Nephron (organoid): ENCODE results near the gene CACNA1H.
A peak's percentile ranks its signal among the peaks of the same experiment; 100 is the strongest.
"Not testable (repeated sequence)": the region's sequence is repeated elsewhere in the genome, so short reads cannot be mapped to it uniquely, and the experiment has no call there.

ENCODE experiments used
- H3K27ac Mint-ChIP-seq, 3 experiments: 2 replicates each; pipeline ENCODE4 v1.8.0; 2020; ENCODE audit warnings: mixed read lengths in 3 of 3, mild to moderate bottlenecking in 2 of 3, moderate library complexity in 1 of 3
- H3K27me3 Mint-ChIP-seq: 2 replicates; pipeline ENCODE4 v1.8.0; 2021; ENCODE audit warnings: low read depth, mild to moderate bottlenecking, moderate library complexity, mixed read lengths
- H3K36me3 Mint-ChIP-seq: 2 replicates; pipeline ENCODE4 v1.8.0; 2020; ENCODE audit warnings: low read depth, mixed read lengths
- H3K4me1 Mint-ChIP-seq: 2 replicates; pipeline ENCODE4 v1.8.0; 2020; ENCODE audit warnings: mixed read lengths
- H3K4me3 Mint-ChIP-seq, 3 experiments: 2 replicates each; pipeline ENCODE4 v1.8.0; 2020; ENCODE audit warnings: mild to moderate bottlenecking in 3 of 3, mixed read lengths in 3 of 3, moderate library complexity in 2 of 3
- H3K9me3 Mint-ChIP-seq: 2 replicates; pipeline ENCODE4 v1.8.0; 2020; ENCODE audit warnings: mixed read lengths
- TF ChIP-seq, protein P1 (sequence below), 3 experiments: fragments of 200-600 bp; sonication (generic); IDR thresholded peaks; one replicate each; pipeline ENCODE4 v1.5.0; 2021; ENCODE audit warnings: antibody characterized with exemption in 3 of 3; ENCODE audit not compliant: unreplicated experiment in 3 of 3

CACNA1H gene

GRCh38 chr16:1262846-1263221, 109.9 kb downstream of the CACNA1H start:
- Mint-ChIP-seq H3K36me3 (no peaks in the 10 kb centered on the region), H3K27me3 (peaks cover 41% of the 10 kb centered on the region), H3K4me1 (peaks cover 7% of the 10 kb centered on the region), H3K27ac (no peak overlapping the region), H3K4me3 (no peak overlapping the region), H3K9me3 (peaks cover 3% of the 10 kb centered on the region)
- TF ChIP-seq, protein P1, sequence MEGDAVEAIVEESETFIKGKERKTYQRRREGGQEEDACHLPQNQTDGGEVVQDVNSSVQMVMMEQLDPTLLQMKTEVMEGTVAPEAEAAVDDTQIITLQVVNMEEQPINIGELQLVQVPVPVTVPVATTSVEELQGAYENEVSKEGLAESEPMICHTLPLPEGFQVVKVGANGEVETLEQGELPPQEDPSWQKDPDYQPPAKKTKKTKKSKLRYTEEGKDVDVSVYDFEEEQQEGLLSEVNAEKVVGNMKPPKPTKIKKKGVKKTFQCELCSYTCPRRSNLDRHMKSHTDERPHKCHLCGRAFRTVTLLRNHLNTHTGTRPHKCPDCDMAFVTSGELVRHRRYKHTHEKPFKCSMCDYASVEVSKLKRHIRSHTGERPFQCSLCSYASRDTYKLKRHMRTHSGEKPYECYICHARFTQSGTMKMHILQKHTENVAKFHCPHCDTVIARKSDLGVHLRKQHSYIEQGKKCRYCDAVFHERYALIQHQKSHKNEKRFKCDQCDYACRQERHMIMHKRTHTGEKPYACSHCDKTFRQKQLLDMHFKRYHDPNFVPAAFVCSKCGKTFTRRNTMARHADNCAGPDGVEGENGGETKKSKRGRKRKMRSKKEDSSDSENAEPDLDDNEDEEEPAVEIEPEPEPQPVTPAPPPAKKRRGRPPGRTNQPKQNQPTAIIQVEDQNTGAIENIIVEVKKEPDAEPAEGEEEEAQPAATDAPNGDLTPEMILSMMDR (IDR thresholded peaks at IDR 0.05; ENCODE audit: unreplicated experiment in 3 of 3) = no peak

DNA sequence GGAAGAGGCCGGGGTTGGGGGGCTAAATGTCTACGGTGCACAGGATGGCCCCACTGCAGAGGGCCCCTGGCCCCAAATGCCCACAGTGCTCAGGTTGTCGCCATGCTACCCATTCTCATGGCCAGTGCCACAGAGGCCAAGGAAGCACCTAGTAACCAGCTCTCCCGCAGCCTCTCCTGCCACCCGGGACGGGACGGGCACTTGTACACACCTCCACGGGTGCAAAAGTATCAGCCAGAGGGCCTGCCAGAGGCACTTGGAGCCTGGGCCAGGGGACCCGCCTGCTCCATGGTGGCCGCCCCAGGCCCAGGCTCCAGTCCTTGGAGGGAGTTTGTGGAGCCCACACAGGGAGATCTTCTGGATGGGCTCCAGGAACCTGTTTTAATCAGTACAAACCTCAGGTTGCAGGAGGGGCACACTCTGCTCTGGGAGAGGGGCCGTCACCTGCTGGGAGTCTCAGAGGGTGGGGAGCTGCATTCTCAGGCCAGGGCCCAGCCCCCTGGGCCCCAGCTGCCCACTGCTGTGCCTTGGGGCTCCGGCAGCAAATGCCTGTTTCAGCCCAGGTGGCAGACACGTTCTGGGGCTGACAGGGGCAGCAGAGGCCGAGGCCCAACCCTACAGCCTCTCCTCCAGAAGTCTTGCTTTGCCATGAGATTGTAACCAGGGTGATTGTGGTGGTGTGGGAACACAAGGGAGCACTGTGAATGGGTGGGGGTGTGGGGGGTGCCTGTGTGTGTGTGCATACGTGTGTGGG, 110.9 kb downstream of the CACNA1H start:
- TF ChIP-seq, protein P1 (IDR thresholded peaks at IDR 0.05; ENCODE audit: unreplicated experiment in 3 of 3) = no peak
- H3K36me3 Mint-ChIP-seq = no peaks in the 10 kb centered on the region
- H3K27ac Mint-ChIP-seq = peak overlapping the region in 1 of 3 experiments; percentile 2
- H3K4me3 Mint-ChIP-seq = no peak overlapping the region
- peaks cover 3% of the 10 kb centered on the region for H3K9me3 Mint-ChIP-seq
- H3K4me1 Mint-ChIP-seq = peaks cover 7% of the 10 kb centered on the region
- peaks cover 40% of the 10 kb centered on the region for H3K27me3 Mint-ChIP-seq

DNA sequence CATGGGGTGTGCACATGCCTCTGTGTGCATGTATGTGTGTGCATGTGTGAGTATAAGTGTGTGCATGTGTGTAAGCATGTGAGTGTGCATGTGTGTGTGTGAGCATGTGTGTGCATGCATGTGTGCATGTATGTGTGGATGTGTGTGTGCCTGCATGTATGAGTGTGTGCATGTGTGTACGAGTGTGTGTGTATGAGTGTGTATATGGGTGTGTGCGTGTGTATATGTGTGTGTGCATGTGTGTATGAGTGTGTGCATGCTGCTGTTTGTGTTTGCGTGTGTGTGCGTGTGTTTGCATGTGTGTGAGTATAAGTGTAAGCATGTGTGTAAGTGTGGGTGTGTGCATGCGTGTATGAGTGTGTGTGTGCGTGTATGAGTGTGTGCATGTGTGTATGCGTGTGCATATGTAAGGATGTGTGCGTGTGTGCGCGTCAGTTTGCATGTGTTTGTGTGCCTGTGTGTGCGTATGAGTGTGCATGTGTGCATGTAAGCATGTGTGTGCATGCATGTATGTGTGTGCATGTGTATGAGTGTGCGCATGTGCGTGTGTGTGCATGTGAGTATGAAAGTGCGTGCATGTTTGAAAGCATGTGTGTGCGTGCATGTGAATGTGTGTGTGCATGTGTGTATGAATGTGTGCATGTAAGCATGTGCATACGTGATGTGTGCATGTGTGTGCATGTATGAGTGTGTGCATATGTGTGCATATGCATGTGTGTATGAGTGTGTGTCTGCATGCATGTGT, 111.6 kb downstream of the CACNA1H start:
- Mint-ChIP-seq H3K27ac (peak overlapping the region in 1 of 3 experiments; percentile 2), H3K4me3 (peak overlapping the region in 1 of 3 experiments; percentile 11), H3K9me3 (peaks cover 6% of the 10 kb centered on the region), H3K36me3 (no peaks in the 10 kb centered on the region), H3K27me3 (peaks cover 40% of the 10 kb centered on the region), H3K4me1 (peaks cover 7% of the 10 kb centered on the region)
- TF ChIP-seq, protein P1 (IDR thresholded peaks at IDR 0.05; ENCODE audit: unreplicated experiment in 3 of 3) = no peak

DNA sequence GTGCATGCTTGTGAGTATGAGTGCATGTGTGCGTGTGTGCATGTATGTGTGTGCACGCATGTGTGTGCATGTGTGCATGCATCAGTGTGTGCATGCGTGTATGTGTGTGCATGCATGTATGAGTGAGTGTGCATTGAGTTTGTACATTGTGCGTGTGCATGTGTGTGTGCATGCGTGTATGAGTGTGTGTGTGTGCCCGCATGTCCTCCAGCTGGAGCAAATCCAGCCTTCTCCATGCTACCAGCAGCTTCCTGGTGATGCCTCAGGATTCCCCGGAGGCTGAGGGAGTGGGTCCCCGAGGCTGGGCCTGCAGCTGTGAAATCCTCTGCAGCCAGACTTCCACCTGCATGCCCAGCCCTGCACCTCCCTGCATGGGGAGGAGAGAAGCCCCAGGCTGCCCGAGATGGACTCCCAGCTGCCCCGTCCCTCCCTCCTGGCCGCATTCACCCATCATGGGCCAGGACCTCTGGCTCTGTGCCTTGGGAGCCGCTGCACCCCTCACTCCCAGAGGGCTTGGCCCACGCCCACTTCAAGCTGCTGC, 112.3 kb downstream of the CACNA1H start:
- Mint-ChIP-seq H3K9me3 (peaks cover 6% of the 10 kb centered on the region), H3K4me3 (no peak overlapping the region), H3K27ac (no peak overlapping the region), H3K4me1 (peaks cover 11% of the 10 kb centered on the region), H3K36me3 (no peaks in the 10 kb centered on the region), H3K27me3 (peaks cover 42% of the 10 kb centered on the region)
- TF ChIP-seq, protein P1 (IDR thresholded peaks at IDR 0.05; ENCODE audit: unreplicated experiment in 3 of 3) = no peak

DNA sequence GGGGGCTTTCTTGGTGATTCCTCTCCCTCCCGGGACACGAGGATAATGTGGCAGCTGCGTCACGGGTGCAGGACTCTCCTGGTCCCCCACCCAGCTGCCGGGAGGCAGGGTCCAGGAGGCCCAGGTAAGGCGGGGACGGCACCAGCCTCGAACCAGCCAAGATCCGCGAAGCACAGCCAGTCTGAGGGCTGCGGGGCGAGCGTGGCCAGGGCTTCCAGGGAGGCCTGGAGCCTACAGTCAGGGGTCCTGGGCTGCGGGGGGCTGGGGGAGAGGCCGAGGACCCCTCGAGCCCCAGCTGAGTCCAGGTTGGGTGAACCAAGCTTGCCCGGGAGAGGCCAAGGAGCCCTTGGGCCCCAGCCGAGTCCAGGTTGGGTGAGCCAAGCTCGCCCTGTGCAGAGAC, 112.9 kb downstream of the CACNA1H start:
- Mint-ChIP-seq H3K4me1 (peaks cover 18% of the 10 kb centered on the region), H3K27ac (no peak overlapping the region), H3K9me3 (peaks cover 6% of the 10 kb centered on the region), H3K27me3 (peaks cover 37% of the 10 kb centered on the region), H3K4me3 (no peak overlapping the region), H3K36me3 (no peaks in the 10 kb centered on the region)
- TF ChIP-seq, protein P1 (IDR thresholded peaks at IDR 0.05; ENCODE audit: unreplicated experiment in 3 of 3) = no peak

GRCh38 chr16:1269418-1269817, 116.5 kb downstream of the CACNA1H start:
- Mint-ChIP-seq H3K4me1 (peaks cover 21% of the 10 kb centered on the region), H3K27me3 (peaks cover 28% of the 10 kb centered on the region), H3K27ac (peak overlapping the region in 1 of 3 experiments; percentile 81)
- not testable (repeated sequence) for H3K9me3 Mint-ChIP-seq, H3K4me3 Mint-ChIP-seq, H3K36me3 Mint-ChIP-seq
